Measurements from ENCODE around the gene LRP8.

DNA sequence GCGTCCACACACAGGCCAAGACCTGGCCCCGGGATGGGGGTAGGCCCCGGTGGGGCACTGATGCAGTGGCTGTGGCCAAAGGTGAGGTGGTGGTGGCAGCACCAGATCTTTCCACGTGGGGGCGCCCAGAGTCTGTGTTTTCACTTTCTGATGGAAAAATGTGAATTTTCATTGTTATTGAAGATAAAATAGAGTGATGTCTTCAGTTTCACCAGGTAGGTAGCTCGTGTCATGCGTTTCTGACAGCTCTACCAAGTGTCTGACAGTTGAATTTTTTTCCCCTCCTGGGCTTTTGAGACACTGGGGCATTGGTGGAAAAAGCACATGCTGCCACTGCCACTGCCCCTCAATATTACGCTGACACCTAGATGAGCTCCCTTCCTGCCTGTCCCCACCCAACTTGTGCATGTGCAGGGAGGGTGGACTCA, 49.6 kb downstream of the LRP8 start:
- peak; percentile 65 for TF ChIP-seq CTCF (IDR thresholded peaks at IDR 0.05; ENCODE audit: low read depth, low read length)
- TF ChIP-seq POLR2A (IDR thresholded peaks at IDR 0.05; ENCODE audit: extremely low read depth, insufficient read length), result no peak
